B cell (primary cell): Measurements from ENCODE around the gene KCNJ4. TPM values are rescaled to one million over a fixed set of nuclear protein-coding genes. Genes with fewer than 3 reads are reported as not detected.

Experiments
- ATAC-seq: fragments of 200-7000 bp; cut with Tn5 transposase; one replicate; pipeline ENCODE4 v1.10.0; 2021; ENCODE audit warnings: low read depth, mild to moderate bottlenecking, moderate number of reproducible peaks, moderate library complexity
- CTCF ChIA-PET: fragments of 350-600 bp; sonication (Branson Sonifier 250); formaldehyde crosslinking; loops from one replicate; lab custom pipeline; 2021; ENCODE audit warnings: antibody characterized with exemption, inconsistent platforms; lab: Charles Lee
- POLR2A ChIA-PET: fragments of 350-600 bp; sonication (Branson Sonifier 250); formaldehyde crosslinking; loops from one replicate; lab custom pipeline; 2021; ENCODE audit warnings: antibody characterized with exemption; lab: Charles Lee
- DNase-seq: peaks from one replicate; pipeline ENCODE4 v3.0.0; 2013
- H2AFZ ChIP-seq: 2 replicates; pipeline ENCODE4 v1.6.1; 2012; ENCODE audit warnings: mild to moderate bottlenecking, low read depth, low read length; ENCODE audit not compliant: insufficient read depth, poor library complexity, severe bottlenecking
- H3K27ac ChIP-seq, 2 donors: 1 replicate in 1 of 2; 2 replicates in 1 of 2; pipeline ENCODE4 v1.5.1; 2012 to 2013; ENCODE audit warnings: low read length in 2 of 2, mild to moderate bottlenecking in 2 of 2, moderate library complexity in 1 of 2
- H3K27me3 ChIP-seq, 4 experiments: fragments of 200-600 bp in 1 of 4; sonication (generic) in 1 of 4; replicated peaks in 1 of 4; 1 replicate in 2 of 4; 2 replicates in 2 of 4; pipeline versions ENCODE4 v1.6.1 to v1.7.0; 2013 to 2016; ENCODE audit warnings: low read length in 3 of 4, mild to moderate bottlenecking in 2 of 4, mixed read lengths in 1 of 4, moderate library complexity in 1 of 4; ENCODE audit not compliant: insufficient read depth in 4 of 4, control insufficient read depth in 3 of 4; ENCODE audit errors: control extremely low read depth in 1 of 4
- H3K36me3 ChIP-seq, 2 experiments: replicated peaks in 1 of 2; 1 replicate in 1 of 2; 2 replicates in 1 of 2; pipeline versions ENCODE4 v1.6.1 to v1.7.1; 2013; ENCODE audit warnings: low read length in 1 of 2; ENCODE audit not compliant: insufficient read depth in 2 of 2, control insufficient read depth in 1 of 2; ENCODE audit errors: control extremely low read depth in 1 of 2, extremely low read depth in 1 of 2
- H3K4me1 ChIP-seq, 2 donors: fragments of 200-600 bp in 1 of 2; sonication (generic) in 1 of 2; 1 replicate in 1 of 2; 2 replicates in 1 of 2; pipeline versions ENCODE4 v1.5.1 to v1.6.1; 2013 to 2017; ENCODE audit warnings: low read length in 2 of 2; ENCODE audit not compliant: control insufficient read depth in 2 of 2, insufficient read depth in 2 of 2
- H3K4me2 ChIP-seq: replicated peaks from 2 replicates; pipeline ENCODE3; 2012; ENCODE audit warnings: mild to moderate bottlenecking, low read depth, low read length; ENCODE audit not compliant: poor library complexity, severe bottlenecking
- H3K4me3 ChIP-seq, 5 experiments: fragments of 200-600 bp in 1 of 5; sonication (generic) in 1 of 5; 1 replicate in 3 of 5; 2 replicates in 2 of 5; pipeline versions ENCODE4 v1.5.1 to v1.7.0; 2011 to 2016; ENCODE audit warnings: low read length in 4 of 5, mild to moderate bottlenecking in 4 of 5, low read depth in 2 of 5, control low read depth in 1 of 5, moderate library complexity in 1 of 5; ENCODE audit not compliant: insufficient read depth in 1 of 5; ENCODE audit errors: control extremely low read depth in 1 of 5, extremely low read depth in 1 of 5
- H3K79me2 ChIP-seq: fragments of 200-600 bp; sonication (generic); one replicate; pipeline ENCODE4 v1.6.0; 2016; ENCODE audit warnings: low read length; ENCODE audit not compliant: control insufficient read depth, insufficient read depth
- H3K9ac ChIP-seq: fragments of 200-600 bp; sonication (generic); 2 replicates; pipeline ENCODE4 v1.6.1; 2017; ENCODE audit warnings: mild to moderate bottlenecking, low read length, moderate library complexity
- H3K9me3 ChIP-seq, 3 donors: one replicate each; pipeline versions ENCODE4 v1.6.1 to v1.7.1; 2013; ENCODE audit warnings: low read length in 2 of 3; ENCODE audit not compliant: control insufficient read depth in 2 of 3, insufficient read depth in 1 of 3; ENCODE audit errors: control extremely low read depth in 1 of 3
- H4K20me1 ChIP-seq: 2 replicates; pipeline ENCODE4 v1.6.0; 2012; ENCODE audit warnings: mild to moderate bottlenecking, low read length; ENCODE audit not compliant: insufficient read depth, control insufficient read depth, poor library complexity, severe bottlenecking
- H3K27ac Mint-ChIP-seq: one replicate; pipeline ENCODE4 v1.8.0; 2021; ENCODE audit warnings: mixed read lengths
- H3K27me3 Mint-ChIP-seq: one replicate; pipeline ENCODE4 v1.8.0; 2021; ENCODE audit warnings: mixed read lengths
- H3K4me1 Mint-ChIP-seq: one replicate; pipeline ENCODE4 v1.8.0; 2021; ENCODE audit warnings: mixed read lengths
- H3K4me3 Mint-ChIP-seq: one replicate; pipeline ENCODE4 v1.8.0; 2021; ENCODE audit warnings: mixed read lengths
- H3K9me3 Mint-ChIP-seq: one replicate; pipeline ENCODE4 v1.8.0; 2022; ENCODE audit warnings: mixed read lengths; ENCODE audit not compliant: insufficient read depth
- CTCF ChIP-seq: fragments of 200-600 bp; IDR thresholded peaks from one replicate; pipeline ENCODE4 v1.8.0; 2022; ENCODE audit warnings: antibody characterized with exemption, mild to moderate bottlenecking
- EZH2 ChIP-seq: IDR thresholded peaks from 2 replicates; pipeline ENCODE4 v1.6.1; 2012; ENCODE audit warnings: borderline replicate concordance, low read depth, mild to moderate bottlenecking, moderate library complexity, low read length; ENCODE audit not compliant: insufficient read depth, poor library complexity, severe bottlenecking
- WGBS: methylation state at CpG from one replicate; pipeline ENCODE4 v1.1.5; 2013; ENCODE audit warnings: missing lambda C conversion rate; ENCODE audit not compliant: insufficient coverage; 5-methylcytosine and 5-hydroxymethylcytosine counted together
- intact Hi-C: fragments of 100-400 bp; cut with micrococcal nuclease; formaldehyde crosslinking; loops from one replicate; pipeline ENCODE4 v1.10.0; 2022
- polyA plus RNA-seq: library from polyadenylated mRNA; depleted of rRNA; stranded (reverse); fragments of >200 nt; gene quantifications from 2 replicates; pipeline ENCODE4 v1.2.3, GENCODE V29; 2012
- total RNA-seq, 2 donors: library from RNA; stranded (reverse); fragments of 120-200 nt in 1 of 2; gene quantifications; 1 replicate in 1 of 2; 2 replicates in 1 of 2; pipeline versions ENCODE4 v1.2.3 to v1.2.4, GENCODE V29; 2013 to 2022

Gene KCNJ4
- total and polyA plus RNA-seq, 2 donors (not counting 1 experiment from before 2014, with no cell fraction given): not detected

DNA sequence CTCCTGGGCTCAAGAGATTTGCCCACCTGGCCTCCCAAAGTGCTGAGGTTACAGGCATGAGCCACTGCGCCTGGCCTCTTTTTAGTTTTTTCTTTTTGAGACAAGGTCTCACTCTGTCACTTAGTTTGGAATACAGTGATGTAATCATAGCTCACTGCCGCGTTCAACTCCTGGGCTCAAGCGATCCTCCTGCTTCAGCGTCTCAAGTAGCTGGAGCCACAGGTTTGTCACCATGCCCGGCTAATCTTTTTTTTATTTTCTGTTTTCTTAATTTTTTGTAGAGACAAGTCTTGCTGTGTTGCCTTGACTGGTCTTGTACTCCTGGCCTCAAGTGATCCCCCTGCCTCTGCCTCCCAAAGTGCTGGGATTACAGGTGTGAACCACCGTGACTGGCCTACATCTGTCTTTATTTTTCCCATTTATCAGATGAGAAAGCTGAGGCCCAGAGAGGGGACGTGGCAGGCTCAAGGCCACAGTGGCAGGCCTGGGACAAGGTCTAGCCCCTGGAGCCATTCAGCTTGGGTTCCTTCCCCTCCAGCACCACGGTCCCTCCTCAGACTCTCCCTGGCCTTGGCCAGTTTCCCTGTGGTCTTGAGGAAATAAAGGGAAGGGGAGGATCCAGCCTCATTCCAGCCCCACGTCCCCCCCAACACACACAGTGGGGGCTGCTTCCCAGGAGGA is 10.1 kb upstream of the KCNJ4 start:
- POLR2A ChIA-PET: interaction anchor here (0.6 kb wide), 1 partner anchor 253 kb away, joined by 3 read pairs; no protein-coding TSS in a partner anchor
- H3K79me2 ChIP-seq: no peaks in the 10 kb centered on the region
- Mint-ChIP-seq H3K27ac (no peak overlapping the region), H3K4me1 (peaks cover 20% of the 10 kb centered on the region), H3K9me3 (no peaks in the 10 kb centered on the region), H3K4me3 (no peak overlapping the region), H3K27me3 (peaks cover 46% of the 10 kb centered on the region)
- no peak overlapping the region for H3K4me3 ChIP-seq
- intact Hi-C loops: no loop called here
- ATAC-seq: no peak
- H4K20me1 ChIP-seq: no peaks in the 10 kb centered on the region
- no peak overlapping the region for H3K9ac ChIP-seq
- DNase-seq: no peak
- no peak overlapping the region for H2AFZ ChIP-seq
- peaks cover 0 to 11% (median 0%) of the 10 kb centered on the region in 3 donors for H3K9me3 ChIP-seq
- WGBS: 91% methylated on average over 6 of the region's 10 CpGs
- H3K27ac ChIP-seq: no peak overlapping the region
- H3K27me3 ChIP-seq: peaks cover 0 to 73% (median 35%) of the 10 kb centered on the region in 4 experiments
- TF ChIP-seq CTCF (no peak), EZH2 (no peak)
- peaks cover 19 to 23% of the 10 kb centered on the region in 2 donors for H3K4me1 ChIP-seq
- CTCF ChIA-PET: no interaction called here
- H3K4me2 ChIP-seq: no peak overlapping the region
- H3K36me3 ChIP-seq: no peaks in the 10 kb centered on the region
